ENCODE measurements around the gene DMRTA1.
"Not testable (repeated sequence)": the region's sequence is repeated elsewhere in the genome, so short reads cannot be mapped to it uniquely, and the experiment has no call there.

The DMRTA1 gene

GRCh38 chr9:22427226-22427880 lies 19.3 kb upstream of the DMRTA1 start:
- H3K79me2 ChIP-seq (ENCODE audit: insufficient read depth, low read length) = no peaks in the 10 kb centered on the region
- no peak for DNase-seq

GRCh38 chr9:22433691-22434090 lies 12.9 kb upstream of the DMRTA1 start:
- H2AFZ ChIP-seq (ENCODE audit: low read depth, low read length) = no peak overlapping the region
- no peaks in the 10 kb centered on the region for H3K9me3 ChIP-seq (ENCODE audit: insufficient read depth, low read length, severe bottlenecking)
- H3K4me1 ChIP-seq (ENCODE audit: insufficient read depth, low read length) = no peaks in the 10 kb centered on the region
- H4K20me1 ChIP-seq (ENCODE audit: insufficient read depth, low read length) = no peaks in the 10 kb centered on the region
- H3K4me2 ChIP-seq (ENCODE audit: insufficient read depth, low read length) = no peak overlapping the region
- no peaks in the 10 kb centered on the region for H3K79me2 ChIP-seq (ENCODE audit: insufficient read depth, low read length)
- no peak overlapping the region for H3K27ac ChIP-seq (ENCODE audit: low read length)
- ATAC-seq (ENCODE audit: insufficient read depth, low read depth) = no peak
- H3K9ac ChIP-seq (ENCODE audit: low read depth, low read length) = no peak overlapping the region
- H3K27me3 ChIP-seq (ENCODE audit: insufficient read depth, low read length, poor library complexity) = no peaks in the 10 kb centered on the region
- no peak for DNase-seq
- TF ChIP-seq CTCF (IDR thresholded peaks at IDR 0.05; ENCODE audit: borderline replicate concordance, extremely low read depth, low read length, poor library complexity, severe bottlenecking) = no peak
- TF ChIP-seq EZH2 (IDR thresholded peaks at IDR 0.05; ENCODE audit: borderline replicate concordance, low read depth, low read length, severe bottlenecking) = no peak
- no peak overlapping the region for H3K4me3 ChIP-seq (ENCODE audit: low read depth in 1 of 2, low read length in 2 of 2)
- no peaks in the 10 kb centered on the region for H3K36me3 ChIP-seq (ENCODE audit: insufficient read depth, low read length)

More at GRCh38 chr9:22427226-22427880, 19.3 kb upstream of the DMRTA1 start:
- Histone ChIP-seq H3K9ac (ENCODE audit: low read depth, low read length) (no peak overlapping the region), H3K4me1 (ENCODE audit: insufficient read depth, low read length) (no peaks in the 10 kb centered on the region), H2AFZ (ENCODE audit: low read depth, low read length) (no peak overlapping the region), H3K36me3 (ENCODE audit: insufficient read depth, low read length) (no peaks in the 10 kb centered on the region), H3K27ac (ENCODE audit: low read length) (no peak overlapping the region), H3K27me3 (ENCODE audit: insufficient read depth, low read length, poor library complexity) (no peaks in the 10 kb centered on the region), H3K9me3 (ENCODE audit: insufficient read depth, low read length, severe bottlenecking) (no peaks in the 10 kb centered on the region), H3K4me2 (ENCODE audit: insufficient read depth, low read length) (no peak overlapping the region), H4K20me1 (ENCODE audit: insufficient read depth, low read length) (no peaks in the 10 kb centered on the region), H3K4me3 (ENCODE audit: low read depth in 1 of 2, low read length in 2 of 2) (no peak overlapping the region)
- TF ChIP-seq EZH2 (IDR thresholded peaks at IDR 0.05; ENCODE audit: borderline replicate concordance, low read depth, low read length, severe bottlenecking) (no peak), CTCF (IDR thresholded peaks at IDR 0.05; ENCODE audit: borderline replicate concordance, extremely low read depth, low read length, poor library complexity, severe bottlenecking) (no peak)
- ATAC-seq (ENCODE audit: insufficient read depth, low read depth) = no peak

- H3K4me2 ChIP-seq (ENCODE audit: insufficient read depth, low read length); DNase-seq; H3K27ac ChIP-seq (ENCODE audit: low read length); H3K4me3 ChIP-seq (ENCODE audit: low read depth in 1 of 2, low read length in 2 of 2); H3K4me1 ChIP-seq (ENCODE audit: insufficient read depth, low read length); H3K79me2 ChIP-seq (ENCODE audit: insufficient read depth, low read length); H3K9ac ChIP-seq (ENCODE audit: low read depth, low read length); H3K36me3 ChIP-seq (ENCODE audit: insufficient read depth, low read length); H3K27me3 ChIP-seq (ENCODE audit: insufficient read depth, low read length, poor library complexity); ATAC-seq (ENCODE audit: insufficient read depth, low read depth); H4K20me1 ChIP-seq (ENCODE audit: insufficient read depth, low read length); H2AFZ ChIP-seq (ENCODE audit: low read depth, low read length); H3K9me3 ChIP-seq (ENCODE audit: insufficient read depth, low read length, severe bottlenecking): not testable (repeated sequence)
These were observed 11.4 kb upstream of the DMRTA1 start for GRCh38 chr9:22435252-22435651.

DNA sequence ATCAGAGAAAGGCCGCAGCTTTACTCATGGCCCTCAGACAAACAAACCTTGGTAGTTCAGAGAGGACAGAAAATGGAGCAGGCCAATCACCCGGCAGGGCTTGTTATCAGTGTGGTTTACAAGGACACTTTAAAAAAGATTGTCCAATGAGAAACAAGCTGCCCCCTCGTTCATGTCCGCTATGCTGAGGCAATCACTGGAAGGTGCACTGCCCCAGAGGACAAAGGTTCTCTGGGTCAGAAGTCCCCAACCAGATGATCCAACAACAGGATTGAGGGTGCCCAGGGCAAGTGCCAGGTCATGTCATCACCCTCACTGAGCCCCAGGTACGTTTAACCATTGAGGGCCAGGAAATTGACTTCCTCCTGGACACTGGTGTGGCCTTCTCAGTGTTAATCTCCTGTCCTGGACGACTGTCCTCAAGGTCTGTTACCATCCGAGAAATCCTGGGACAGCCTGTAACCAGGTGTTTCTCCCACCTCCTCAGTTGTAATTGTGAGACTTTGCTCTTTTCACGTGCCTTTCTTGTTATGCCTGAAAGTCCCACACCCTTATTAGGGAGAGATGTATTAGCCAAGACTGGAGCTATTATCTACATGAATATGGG lies 9.1 kb upstream of the DMRTA1 start:
- not testable (repeated sequence) for H3K4me2 ChIP-seq (ENCODE audit: insufficient read depth, low read length); H2AFZ ChIP-seq (ENCODE audit: low read depth, low read length); H3K4me3 ChIP-seq (ENCODE audit: low read depth in 1 of 2, low read length in 2 of 2); H3K27me3 ChIP-seq (ENCODE audit: insufficient read depth, low read length, poor library complexity); DNase-seq; H3K79me2 ChIP-seq (ENCODE audit: insufficient read depth, low read length); ATAC-seq (ENCODE audit: insufficient read depth, low read depth); H3K36me3 ChIP-seq (ENCODE audit: insufficient read depth, low read length); H3K9ac ChIP-seq (ENCODE audit: low read depth, low read length); H3K4me1 ChIP-seq (ENCODE audit: insufficient read depth, low read length); H3K9me3 ChIP-seq (ENCODE audit: insufficient read depth, low read length, severe bottlenecking); H3K27ac ChIP-seq (ENCODE audit: low read length); H4K20me1 ChIP-seq (ENCODE audit: insufficient read depth, low read length)

Data from DND-41 (cell line).